ENCODE results near the gene DGKQ.
"Not testable (repeated sequence)": the region's sequence is repeated elsewhere in the genome, so short reads cannot be mapped to it uniquely, and the experiment has no call there.

DGKQ gene

GRCh38 chr4:1009542-1010394 lies 36.4 kb upstream of the DGKQ start:
- peak; percentile 49 for DNase-seq

DNA sequence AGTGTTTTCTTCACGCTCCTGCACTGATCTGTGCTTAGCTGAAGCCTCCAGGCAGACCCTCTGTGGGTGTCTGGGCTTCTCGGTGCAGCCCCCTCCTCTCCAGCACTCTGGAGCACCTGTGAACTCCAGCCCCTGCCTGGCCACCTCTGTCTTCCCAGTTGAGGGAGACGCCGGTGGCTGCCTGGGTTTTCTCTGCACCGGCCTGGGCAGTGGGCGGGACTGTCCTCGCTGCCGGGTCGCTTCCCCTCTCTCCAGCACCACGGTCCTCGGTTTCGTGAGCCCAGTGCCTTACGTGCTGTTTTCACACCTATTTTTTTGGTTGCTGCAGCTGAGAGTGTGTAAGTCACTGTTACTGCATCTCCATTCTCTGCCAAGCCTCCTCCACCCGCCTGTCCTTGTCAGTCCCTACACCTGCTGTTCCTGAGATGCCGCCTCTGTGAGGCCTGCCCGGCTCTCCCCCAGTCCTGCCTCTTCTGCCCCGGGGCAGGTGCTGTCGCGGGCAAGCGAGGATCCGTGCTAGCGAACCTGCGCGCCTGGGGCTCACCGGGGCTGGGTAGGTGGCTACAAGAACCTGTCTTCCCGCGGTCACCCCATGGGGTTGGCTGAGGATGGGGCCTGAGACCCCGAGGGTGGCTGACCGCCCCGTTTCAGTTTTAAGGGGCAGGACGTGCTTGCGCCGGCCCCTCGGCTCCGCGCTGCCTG lies 35.6 kb upstream of the DGKQ start:
- DNase-seq: no peak

- no peak for DNase-seq
Observed at GRCh38 chr4:1006856-1007255, 33.5 kb upstream of the DGKQ start.

DNA sequence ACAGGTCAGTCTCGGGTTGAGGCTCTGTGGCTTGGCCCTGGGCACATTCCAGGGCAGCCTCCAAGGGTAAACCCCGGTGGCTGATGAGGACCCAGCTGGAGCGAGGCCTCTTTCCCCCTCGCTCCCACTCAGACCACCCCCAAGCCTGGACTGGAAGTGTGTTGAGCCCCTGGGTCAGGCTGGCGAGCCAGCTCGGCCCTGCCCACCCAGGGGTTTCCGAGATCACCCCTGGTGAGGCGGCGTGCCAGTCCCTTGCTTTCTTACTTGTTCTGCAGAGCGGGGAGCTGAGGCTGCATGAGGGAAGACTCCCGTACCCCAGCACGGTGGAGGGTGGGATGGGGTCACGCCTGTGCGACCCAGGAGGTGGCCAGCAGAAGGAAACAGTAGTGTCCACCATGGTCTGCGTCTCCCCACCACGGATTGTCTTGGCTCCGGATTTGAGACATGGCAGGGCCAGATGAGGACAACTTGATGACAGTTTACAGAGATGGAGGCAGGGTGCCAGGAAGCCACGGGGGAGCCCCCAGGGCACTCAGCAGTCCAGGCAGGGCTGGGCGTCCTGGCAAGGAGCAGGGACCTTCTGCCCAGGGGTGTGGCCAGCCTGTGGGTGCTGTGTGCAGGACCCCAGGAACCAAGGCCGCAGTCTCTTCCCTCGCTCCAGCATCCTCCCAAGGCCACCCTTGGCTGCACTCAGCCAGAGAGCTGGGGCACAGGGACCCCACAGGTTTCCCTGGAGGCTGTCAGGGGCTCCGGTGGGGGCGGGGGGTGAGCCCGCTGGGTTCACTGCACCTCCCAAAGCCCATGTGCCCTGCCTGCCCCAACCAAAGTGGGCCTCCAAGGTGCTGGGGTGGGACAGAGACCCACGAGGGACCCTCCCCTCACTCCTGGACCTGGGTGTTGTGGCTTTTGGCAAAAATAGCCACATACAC lies 31.5 kb upstream of the DGKQ start:
- DNase-seq: no peak

DNA sequence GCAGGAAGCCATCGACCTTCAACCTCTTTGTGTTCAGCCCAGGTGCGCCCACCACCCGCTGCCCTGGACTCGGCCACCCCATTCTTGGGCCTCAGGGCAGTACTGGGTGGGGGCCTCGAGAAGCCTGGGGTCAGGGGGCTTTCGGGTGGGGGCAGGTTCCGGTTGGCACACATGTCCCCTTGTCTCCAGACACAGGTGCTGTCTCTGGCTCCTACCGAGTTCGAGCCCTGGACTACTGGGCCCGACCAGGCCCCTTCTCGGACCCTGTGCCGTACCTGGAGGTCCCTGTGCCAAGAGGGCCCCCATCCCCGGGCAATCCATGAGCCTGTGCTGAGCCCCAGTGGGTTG lies 30.7 kb upstream of the DGKQ start:
- DNase-seq: no peak

GRCh38 chr4:1003271-1004070 lies 30.1 kb upstream of the DGKQ start:
- DNase-seq: no peak

DNA sequence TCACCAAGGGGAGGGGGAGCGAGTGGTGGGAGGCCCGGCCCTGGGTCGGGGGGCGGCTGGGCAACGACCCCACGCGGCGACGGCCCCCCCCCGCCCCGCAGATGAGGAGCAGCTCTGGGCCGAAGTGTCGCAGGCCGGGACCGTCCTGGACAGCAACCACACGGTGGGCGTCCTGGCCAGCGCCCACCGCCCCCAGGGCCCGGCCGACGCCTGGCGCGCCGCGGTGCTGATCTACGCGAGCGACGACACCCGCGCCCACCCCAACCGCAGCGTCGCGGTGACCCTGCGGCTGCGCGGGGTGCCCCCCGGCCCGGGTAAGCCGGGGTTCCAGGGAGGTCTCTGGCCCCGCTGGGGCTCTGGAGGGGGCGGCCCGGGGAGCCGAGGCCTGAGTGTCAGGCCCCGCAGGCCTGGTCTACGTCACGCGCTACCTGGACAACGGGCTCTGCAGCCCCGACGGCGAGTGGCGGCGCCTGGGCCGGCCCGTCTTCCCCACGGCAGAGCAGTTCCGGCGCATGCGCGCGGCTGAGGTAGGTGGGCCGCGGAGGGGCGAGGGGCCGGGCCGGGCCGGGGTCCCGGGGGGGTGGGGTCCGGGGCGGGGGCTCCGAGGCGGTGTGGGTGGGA lies 29.4 kb upstream of the DGKQ start:
- no peak for DNase-seq

GRCh38 chr4:1002131-1002630 lies 28.8 kb upstream of the DGKQ start:
- DNase-seq: no peak

DNA sequence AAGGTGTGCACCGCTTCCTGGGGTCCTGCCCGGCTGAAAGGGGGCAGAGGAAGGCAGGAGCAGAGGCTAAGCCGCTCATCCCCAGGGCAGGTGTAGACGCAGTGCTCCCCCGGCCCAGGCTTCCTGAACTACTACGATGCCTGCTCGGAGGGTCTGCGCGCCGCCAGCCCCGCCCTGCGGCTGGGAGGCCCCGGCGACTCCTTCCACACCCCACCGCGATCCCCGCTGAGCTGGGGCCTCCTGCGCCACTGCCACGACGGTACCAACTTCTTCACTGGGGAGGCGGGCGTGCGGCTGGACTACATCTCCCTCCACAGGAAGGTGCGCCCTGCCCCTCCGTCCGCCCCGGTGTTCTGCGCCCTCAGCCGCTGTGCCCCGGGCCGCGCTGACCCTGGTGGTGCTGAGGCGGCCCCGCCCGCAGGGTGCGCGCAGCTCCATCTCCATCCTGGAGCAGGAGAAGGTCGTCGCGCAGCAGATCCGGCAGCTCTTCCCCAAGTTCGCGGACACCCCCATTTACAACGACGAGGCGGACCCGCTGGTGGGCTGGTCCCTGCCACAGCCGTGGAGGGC lies 28.3 kb upstream of the DGKQ start:
- DNase-seq: no peak

DNA sequence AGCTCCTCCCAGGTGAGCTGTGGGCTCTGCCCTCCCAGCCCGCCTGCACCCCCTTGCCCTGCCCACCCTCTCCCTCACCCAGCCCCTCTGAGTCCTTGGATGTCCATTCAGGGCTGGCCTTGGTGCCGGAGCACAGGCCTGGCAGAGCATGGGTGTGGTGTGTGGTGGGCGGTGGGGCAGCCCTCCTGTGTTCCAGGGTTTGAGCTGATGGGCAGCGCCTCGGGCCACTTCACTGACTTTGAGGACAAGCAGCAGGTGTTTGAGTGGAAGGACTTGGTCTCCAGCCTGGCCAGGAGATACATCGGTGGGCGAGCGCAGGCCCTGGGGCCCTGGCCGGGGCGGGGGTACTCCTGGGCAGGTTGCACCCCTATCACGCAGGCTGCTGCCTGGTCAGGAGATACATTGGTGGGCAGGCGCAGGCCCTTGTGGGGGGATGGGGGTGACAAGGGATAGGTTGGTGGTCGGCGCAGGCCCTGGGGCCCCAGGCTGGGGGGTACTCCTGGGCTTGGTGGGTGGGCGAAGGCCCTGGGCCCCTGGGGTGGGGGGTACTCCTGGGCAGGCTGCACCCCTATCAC lies 27.4 kb upstream of the DGKQ start:
- DNase-seq: no peak

GRCh38 chr4:999882-1000425 lies 26.6 kb upstream of the DGKQ start:
- DNase-seq: no peak

DNA sequence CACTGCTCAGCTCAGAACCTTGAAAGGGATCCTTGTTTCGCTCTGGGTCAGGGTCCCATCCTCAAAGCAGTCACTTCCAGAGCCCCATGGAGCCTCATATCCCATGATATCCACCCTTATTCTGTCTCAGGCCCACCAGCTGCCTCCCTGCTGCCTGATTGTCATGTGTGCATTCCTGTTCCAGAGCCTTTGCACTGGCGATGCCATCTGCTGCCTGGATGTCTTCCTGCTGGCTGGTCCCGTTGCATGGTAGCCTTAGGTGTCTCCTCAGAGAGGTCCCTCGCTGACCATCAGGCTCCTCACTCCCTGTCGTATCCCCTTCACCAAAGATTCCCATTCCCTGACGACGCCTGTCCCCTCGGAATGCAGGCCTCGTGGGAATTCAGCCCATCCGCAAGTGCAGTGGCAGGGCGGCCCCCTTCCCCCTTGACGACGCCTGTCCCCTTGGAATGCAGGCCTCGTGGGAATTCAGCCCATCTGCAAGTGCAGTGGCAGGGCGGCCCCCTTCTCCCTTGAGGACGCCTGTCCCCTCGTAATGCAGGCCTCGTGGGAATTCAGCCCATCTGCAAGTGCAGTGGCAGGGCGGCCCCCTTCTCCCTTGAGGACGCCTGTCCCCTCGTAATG lies 26.0 kb upstream of the DGKQ start:
- DNase-seq: not testable (repeated sequence)

GRCh38 chr4:998096-998691 lies 24.8 kb upstream of the DGKQ start:
- no peak for DNase-seq

DNA sequence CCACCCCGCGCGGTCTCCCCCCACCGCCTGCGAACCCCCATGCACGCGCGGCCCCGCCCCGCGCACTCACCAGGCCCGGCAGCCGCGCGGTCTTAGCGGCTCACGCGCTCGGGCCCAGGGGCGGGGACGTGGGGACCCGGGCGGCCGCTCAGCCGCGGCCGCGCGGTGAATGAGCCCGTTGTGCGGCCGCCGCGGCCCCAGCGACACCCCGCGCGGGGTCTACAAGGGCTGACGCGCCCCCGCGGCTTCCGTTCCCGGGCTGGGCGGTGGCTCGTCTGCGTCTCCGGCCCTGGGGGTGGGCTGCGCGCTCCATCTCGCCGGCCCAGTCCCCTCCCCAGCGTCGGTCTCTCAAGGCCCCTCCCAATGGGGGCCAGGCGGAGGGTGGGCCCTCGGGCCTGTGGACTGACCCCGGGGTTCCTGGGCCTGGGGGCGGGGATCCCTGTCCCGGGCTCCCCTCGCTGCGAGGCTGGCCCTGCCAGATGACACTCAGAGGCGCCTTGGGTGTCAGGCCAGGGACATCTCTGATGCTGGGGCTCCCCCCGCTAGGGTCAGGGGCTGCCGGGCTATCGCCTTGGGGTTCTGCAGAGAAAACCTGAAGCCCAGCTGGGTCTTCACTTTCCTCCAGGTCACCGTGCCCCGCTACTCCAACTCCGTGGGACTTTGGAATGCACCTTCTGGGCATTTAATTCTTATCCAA lies 24.2 kb upstream of the DGKQ start:
- DNase-seq: no peak

- no peak for DNase-seq
Observed at GRCh38 chr4:996997-997374, 23.6 kb upstream of the DGKQ start.

DNA sequence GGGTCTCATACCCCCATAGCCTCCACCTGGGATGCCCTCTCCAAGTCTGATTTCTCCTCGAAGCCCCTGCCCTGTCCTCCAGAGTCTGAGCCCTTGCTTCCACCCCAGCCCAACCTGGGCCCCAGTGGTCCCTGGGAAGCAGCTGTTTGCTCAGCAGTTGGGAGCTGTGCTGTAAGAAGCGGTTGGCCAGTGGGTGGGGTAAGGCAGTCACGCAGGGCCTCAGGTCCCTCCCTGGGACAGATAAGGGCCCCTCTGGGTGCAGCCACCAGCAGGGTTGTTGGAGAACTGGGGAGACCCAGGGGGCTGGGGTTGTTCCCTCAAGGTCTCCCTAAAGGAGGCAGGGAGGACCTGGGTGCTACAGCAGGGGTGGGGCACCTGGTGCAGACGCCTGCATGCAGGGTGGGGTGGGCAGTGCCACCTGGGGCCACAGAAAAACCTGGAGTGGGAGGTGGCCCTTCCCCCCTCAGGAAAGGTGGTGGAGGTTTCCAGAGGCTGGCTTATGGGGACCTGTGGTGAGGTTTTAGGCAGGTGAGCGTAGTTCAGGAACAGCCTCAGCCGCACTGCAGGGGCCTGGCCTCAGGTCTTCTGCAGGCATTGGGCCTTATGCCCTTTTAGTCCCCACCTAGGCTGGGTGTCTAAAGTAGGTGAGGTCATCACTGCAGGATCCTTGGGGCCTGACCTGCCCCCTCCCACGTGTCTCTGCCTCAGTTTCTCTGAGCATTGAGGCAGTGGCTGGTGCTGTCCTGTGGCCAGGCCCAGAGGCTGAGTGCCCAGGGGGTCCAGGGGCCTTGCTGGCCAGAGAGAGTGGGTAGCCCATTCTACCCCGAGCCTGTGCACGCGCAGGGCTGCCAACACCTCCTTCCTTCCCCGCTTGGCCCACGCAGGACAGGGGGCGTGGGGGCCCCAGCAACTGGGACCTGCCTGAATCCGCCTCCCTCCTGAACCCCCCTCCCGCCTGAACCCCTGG lies 22.9 kb upstream of the DGKQ start:
- no peak for DNase-seq

GRCh38 chr4:995311-996026 lies 22.1 kb upstream of the DGKQ start:
- no peak for DNase-seq
